ENCODE measurements around the gene HYAL4.
"Not testable (repeated sequence)": the region's sequence is repeated elsewhere in the genome, so short reads cannot be mapped to it uniquely, and the experiment has no call there.

The HYAL4 gene, protein sequence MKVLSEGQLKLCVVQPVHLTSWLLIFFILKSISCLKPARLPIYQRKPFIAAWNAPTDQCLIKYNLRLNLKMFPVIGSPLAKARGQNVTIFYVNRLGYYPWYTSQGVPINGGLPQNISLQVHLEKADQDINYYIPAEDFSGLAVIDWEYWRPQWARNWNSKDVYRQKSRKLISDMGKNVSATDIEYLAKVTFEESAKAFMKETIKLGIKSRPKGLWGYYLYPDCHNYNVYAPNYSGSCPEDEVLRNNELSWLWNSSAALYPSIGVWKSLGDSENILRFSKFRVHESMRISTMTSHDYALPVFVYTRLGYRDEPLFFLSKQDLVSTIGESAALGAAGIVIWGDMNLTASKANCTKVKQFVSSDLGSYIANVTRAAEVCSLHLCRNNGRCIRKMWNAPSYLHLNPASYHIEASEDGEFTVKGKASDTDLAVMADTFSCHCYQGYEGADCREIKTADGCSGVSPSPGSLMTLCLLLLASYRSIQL

DNA sequence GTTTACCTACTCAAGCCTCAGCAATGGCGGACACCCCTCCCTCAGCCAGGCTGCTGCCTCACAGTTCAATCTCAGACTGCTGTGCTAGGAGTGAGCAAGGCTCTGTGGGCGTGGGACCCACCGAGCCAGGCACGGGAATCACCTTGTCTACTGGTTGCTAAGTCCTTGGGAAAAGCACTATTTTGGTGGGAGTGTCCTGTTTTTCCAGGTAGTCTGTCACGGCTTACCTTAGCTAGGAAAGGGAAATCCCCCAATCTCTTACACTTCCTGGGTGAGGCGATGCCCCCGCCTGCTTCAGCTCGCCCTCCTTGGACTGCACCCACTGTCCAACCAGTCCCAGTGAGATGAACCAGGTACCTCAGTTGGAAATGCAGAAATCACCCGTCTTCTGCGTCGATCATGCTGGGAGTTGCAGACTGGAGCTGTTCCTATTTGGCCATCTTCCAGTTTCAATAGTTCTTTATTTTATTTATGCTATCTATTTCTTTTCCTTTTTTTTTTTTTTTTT, at the start of gene HYAL4:
Gene HYAL4 (plus strand): TSS at position 458 of the 508 bp plus-strand sequence. CDS start 23,105 bp downstream, outside the sequence.
- in situ Hi-C loops (cut with MboI; ENCODE audit: low sequenced_read_pairs): no loop called here

DNA sequence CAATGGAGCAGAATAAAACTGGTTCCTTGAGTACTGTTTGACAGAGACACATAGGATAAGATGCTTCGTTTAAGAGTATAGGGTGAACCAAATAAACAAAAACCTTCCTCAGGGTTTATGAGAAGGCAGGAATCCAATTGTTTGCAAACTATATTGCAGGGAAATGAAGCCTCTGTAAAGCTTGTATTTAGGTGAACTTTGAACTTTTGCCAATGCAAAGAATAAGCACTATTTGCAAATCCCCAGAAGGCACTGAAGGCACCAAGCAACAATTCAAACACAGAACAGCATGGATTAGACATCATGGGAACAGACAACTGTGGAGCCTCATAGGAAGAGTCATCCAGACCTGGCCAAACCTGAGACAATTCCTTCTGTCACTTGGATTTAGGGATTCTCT, 49.1 kb upstream of the HYAL4 start:
- in situ Hi-C loops (cut with MboI; ENCODE audit: low sequenced_read_pairs): no loop called here

DNA sequence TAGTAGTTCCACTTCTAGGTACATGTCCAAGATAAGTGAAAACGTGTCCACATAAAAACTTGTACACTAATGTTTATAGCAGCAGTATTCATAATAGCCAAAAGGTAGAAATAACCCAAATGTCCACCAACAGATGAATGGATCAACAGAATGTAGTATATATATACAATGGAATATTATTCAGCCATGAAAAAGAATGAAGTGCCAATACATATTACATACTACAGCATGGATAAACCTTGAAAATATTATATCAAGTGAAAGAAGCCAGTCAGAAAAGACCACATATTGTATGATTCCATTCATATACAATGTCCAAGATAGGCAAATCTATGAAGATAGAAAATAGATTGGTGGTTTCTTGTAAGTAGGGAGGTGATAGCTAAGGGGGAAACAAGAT, 48.4 kb upstream of the HYAL4 start:
- in situ Hi-C loops (cut with MboI; ENCODE audit: low sequenced_read_pairs): no loop called here

DNA sequence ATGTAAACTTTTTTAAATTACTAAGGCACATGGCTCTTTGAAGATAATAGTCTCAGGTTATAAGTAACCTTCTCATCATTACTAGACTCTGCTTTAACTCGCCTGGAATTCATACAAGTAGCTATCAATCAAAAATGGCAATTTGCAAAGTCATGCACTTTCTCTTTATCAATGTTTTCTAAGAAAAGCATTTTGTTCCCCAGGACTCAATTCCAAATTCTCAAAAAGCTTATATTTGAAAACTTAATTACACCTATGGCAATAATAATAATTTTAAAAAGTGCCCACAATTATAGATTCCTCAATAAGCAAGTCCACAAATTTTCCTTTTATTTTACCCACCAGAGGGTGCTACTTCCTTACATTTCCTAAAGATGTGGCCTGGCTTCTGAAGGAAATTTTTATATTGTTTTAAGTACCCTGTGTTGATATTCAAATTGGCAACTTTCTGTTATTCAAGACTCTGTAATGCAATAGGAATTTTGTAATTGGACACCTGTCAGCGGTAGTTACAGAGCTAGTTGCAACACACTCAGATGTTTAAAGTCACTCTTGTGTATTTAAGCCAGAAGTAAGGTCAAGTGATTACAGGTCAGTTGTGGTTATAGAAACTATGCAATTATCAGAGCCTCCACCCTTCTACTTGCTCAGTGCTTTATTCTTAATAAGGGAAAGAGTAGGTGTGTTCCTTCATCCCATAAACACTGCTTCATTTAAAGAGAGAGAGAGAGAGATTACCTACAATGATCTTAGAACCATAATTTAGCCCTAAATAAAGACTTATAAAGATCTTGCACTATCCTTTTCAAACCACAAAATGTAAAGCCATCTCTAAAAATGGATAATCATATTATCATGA, 47.1 kb upstream of the HYAL4 start:
- in situ Hi-C loops (cut with MboI; ENCODE audit: low sequenced_read_pairs): no loop called here

DNA sequence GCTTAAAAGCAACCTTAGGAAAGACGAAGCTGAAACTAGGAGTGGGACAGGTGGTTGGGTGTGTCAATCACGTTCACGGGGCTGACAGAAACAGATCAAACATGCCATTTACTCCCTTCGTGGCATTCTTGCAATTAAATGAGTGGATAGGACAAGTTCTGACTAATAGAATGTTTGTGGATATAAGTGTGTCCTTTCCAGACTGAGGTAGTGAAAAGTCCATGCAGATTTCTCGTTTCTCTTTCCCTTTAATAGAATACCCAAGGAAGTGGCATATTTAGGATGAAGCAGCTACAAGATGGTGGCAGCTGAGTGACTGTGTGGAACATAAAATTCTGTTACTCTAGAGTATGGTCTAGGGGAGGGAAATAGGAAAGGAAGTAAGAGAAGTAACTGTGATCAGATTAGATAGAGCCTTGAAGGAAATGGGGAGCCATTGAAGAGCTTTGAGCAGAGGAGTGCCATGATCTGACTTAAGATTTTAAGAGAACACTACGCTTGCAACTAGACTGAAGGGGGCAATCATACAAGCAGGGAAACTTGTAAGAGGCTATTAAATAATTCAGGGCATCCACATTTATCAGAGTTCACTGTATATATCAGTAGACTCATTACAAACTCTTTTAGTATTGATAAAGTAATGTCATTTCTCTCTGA, 46.3 kb upstream of the HYAL4 start:
- in situ Hi-C loops (cut with MboI; ENCODE audit: low sequenced_read_pairs): no loop called here

DNA sequence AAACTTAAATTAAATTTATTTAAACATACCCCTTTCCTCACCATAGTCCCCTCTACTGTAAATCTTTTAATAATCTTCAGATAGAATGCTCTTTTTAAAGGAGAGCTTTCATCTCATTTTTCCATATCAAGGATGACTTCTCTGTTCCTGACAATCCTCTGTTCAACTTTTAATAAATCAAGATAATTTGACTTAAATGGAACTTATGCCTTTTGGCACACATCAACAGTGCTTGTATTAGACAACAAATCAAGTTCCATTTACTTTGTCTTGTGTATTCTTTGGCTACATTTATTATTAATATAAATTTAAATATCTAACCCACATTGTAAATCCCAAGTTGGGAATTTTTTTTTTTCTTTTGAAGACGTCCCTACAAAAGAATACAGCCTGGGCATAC, 42.7 kb upstream of the HYAL4 start:
- in situ Hi-C loops (cut with MboI; ENCODE audit: low sequenced_read_pairs): no loop called here

DNA sequence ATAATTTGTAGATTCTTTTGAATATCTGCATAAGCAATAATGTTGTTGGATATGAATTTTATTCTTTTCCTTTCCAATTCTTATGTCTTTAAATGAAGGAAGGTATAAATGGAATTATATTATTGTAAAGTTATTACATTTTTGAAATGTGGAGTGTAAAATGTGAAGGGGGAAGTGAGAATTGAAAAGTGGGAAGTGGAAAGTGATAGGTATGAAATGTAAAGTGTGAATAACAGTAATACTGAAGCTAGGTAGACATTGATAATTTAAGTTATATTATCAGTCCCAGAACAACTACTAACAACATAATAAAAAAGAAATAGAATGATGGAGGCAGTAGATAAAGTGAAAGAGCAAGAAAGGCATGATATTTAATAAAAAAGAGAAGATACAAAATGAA, 39.7 kb upstream of the HYAL4 start:
- in situ Hi-C loops (cut with MboI; ENCODE audit: low sequenced_read_pairs): no loop called here

DNA sequence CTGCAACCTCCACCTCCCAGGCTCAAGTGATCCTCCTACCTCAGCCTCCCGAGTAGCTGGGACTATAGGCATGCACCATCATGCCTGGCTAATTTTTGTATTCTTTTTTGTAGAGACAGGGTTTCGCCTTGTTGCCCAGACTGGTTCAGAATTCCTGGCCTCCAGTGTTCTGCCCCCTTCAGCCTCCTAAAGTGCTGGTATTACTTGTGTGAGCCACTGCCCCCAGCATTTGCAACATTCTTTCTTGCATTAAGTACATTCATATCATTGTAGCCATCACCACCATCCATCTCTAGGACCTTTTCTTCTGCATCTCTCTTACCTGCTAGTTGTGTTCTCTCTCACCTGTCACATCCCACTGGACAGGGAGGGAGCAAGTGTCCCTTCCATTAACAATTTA, 35.5 kb upstream of the HYAL4 start:
- in situ Hi-C loops (cut with MboI; ENCODE audit: low sequenced_read_pairs): no loop called here

DNA sequence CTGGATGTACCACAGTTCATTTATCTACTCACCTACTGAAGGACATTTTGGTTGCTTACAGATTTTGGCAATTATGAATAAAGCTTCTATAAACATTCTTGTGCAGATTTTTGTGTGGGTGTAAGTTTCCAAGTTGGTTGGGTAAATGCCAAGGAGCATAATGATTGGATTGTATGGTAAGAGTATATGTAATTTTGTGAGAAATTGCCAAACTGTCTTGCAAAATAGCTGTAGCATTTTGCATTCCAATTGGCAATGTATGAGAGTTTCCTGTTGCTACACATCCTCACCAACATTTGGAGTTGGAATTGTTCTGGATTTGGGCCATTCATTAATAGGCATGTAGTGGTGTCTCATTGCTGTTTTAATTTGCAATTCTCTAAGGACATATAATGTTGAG, 33.9 kb upstream of the HYAL4 start:
- in situ Hi-C loops (cut with MboI; ENCODE audit: low sequenced_read_pairs): no loop called here

DNA sequence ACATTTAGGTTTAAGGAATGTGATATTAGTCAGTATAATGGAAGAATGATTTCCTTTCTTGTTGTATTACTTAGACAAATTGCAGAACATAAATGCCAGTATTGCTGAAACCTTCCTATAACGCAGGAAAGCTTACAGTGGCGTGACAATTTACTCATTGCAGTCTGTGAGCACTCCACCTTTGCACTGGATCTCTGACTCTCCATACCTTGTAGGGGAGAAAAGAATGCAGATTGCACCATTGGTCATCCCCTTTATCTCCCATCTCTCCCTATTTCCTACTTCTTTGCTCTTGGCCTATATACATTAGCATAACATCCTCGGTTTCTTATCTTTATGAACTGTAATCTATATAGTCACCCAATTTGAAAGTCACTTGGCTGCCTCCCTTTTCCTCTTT, 28.1 kb upstream of the HYAL4 start:
- in situ Hi-C loops (cut with MboI; ENCODE audit: low sequenced_read_pairs): no loop called here

DNA sequence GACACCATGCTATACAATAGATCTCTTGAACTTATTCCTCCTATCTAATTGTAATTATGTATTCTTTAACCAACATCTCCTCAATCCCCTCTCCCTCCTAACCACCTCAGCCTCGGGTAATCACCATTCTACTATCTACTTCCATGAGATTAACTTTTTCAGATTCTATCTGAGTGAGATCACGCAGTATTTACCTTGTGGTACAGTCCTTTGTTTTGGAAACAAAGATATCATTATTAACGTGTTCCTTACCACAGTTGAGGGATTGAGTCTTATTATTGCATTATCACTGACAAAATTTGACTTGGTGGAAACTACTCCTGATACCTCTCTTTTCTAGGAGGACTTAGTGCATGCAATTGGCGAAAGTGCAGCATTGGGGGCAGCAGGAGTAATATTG, 26.0 kb upstream of the HYAL4 start:
- in situ Hi-C loops (cut with MboI; ENCODE audit: low sequenced_read_pairs): no loop called here

DNA sequence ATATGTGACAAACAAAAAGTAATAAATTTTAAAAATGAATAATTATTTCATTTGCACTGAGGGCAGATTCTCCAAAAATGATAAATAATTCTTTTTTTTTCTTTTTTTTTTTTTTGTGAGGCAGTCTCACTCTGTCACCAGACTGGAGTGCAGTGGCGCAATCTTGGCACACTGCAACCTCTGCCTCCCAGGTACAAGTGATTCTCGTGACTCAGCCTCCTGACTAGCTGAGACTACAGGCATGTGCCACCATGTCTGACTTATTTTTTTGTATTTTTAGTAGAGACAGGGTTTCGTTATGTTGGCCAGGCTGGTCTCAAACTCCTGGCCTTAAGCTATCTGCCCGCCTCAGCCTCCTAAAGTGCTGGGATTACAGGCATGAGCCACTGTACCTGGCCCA, 25.2 kb upstream of the HYAL4 start:
- in situ Hi-C loops (cut with MboI; ENCODE audit: low sequenced_read_pairs): not testable (repeated sequence)

DNA sequence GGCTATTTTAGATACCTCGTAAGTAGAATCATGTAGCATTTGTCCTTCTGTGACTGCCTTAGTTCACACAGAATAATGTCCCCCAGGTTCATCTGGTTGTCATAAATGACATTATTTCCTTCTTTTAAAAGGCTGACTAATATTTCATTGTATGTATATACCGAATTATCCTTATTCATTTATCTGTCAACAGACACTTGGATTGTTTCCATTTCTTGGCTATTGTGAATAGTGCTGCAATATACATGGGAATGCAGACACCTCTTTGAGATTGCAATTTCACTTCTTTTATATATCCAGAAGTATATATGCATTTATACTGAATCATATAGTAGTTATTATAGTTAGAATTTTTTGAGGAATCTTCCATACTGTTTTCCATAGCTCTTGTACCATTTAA, 24.1 kb upstream of the HYAL4 start:
- in situ Hi-C loops (cut with MboI; ENCODE audit: low sequenced_read_pairs): no loop called here

DNA sequence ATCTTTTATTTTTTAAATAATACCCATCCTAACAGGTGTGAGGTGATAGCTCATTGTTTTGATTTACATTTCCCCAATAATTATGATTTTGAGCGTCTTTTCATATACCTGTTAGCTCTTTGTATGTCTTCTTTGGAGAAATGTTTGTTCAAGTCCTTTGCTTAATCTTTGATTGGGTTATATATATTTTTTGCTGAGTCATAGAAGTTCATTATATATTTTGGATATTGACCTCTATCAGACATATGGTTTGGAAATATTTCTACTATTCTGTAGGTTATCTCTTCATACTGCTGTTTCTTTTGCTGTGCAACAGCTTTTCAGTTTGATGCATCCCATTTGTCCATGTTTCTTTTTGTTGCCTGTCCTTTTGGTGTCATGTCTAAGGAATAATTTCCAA, 23.6 kb upstream of the HYAL4 start:
- in situ Hi-C loops (cut with MboI; ENCODE audit: low sequenced_read_pairs): no loop called here

DNA sequence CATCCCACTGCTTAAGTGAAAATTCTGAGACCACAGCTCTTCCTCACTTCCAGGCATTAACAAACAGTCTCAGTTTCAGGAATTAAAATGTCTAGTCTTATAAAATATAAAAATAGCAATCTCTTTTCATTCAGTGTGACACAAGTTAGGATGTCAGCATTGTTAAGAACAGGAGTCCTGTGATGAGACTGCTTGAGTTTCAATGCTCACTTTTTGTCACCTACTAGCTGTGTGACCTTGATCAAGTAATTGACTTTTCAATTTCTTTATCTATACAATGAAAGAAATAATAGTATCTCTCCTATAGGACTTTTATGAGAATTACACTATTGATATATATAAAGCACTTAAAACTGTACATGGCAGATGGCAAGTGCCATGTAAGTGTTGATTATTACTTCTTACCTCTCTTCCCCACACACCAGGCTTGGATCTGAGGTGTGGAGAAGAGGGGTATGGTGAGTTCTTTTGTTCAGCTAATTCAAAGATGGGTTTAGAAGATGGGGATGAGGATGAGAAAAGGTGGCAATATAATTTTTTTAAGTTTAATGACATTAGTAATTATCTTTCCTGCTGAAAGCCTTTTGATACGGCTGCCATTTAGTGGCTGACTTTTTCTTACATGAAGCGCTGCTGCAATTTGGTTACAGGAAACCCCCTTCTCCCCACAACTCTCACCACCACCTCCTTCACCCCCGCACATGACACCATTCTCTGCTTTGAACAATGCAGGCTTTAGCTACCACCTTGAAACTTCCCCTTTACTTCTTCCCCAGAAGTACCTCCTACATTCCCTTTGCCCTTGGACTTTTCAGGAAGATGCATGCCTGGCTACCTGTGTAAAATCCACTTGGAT, 20.8 kb upstream of the HYAL4 start:
- in situ Hi-C loops (cut with MboI; ENCODE audit: low sequenced_read_pairs): no loop called here

DNA sequence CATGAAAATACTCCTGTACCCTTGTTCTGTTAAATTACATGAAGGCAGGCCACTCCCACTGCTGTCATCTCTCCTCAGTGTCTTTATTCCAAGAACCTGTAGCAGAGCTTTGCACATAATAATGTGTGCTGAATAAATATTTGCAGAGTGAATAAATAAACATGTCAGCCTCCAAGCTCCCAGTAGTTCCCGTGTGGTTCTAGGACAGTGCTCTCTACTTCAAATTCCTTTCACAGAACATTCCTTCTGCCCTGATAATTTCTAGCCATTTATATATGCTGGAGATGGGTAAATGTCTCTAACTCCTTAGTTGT, 20.3 kb upstream of the HYAL4 start:
- in situ Hi-C loops (cut with MboI; ENCODE audit: low sequenced_read_pairs): no loop called here

DNA sequence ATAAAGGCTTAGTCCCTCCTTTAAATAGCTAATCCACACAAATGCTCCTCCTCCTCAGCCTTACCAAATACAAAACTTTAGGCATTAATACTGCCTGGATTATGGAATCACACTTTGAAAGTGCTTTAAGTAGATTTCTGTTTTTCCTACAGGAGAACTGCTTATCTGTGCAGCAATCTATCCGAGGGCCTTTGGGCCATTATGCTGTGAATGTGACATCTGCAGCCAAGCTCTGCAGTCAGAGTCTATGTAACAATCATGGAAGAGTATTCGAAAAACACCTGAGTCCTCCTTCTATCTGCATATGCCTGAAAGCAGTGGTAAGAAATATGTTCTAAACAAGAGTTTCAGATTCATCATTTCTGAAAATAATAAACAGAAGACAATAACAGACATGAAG, 16.2 kb upstream of the HYAL4 start:
- in situ Hi-C loops (cut with MboI; ENCODE audit: low sequenced_read_pairs): no loop called here

DNA sequence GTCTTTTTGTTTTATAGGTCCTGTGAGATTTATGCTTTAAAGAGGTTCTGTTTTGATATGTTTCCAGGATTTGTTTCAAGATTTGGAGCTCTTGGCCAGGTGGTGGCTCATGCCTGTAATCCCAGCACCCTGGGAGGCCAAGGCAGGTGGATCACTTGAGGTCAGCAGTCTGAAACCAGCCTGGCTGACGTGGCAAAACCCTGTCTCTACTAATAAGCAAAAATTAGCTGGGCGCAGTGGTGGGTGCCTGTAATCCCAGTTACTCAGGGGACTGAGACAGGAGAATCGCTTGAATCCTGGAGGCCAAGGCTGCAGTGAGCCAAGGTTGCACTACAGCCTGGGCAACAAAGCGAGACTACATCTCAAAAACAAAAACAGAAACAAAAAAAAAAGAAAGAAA, 8.3 kb upstream of the HYAL4 start:
- in situ Hi-C loops (cut with MboI; ENCODE audit: low sequenced_read_pairs): no loop called here

DNA sequence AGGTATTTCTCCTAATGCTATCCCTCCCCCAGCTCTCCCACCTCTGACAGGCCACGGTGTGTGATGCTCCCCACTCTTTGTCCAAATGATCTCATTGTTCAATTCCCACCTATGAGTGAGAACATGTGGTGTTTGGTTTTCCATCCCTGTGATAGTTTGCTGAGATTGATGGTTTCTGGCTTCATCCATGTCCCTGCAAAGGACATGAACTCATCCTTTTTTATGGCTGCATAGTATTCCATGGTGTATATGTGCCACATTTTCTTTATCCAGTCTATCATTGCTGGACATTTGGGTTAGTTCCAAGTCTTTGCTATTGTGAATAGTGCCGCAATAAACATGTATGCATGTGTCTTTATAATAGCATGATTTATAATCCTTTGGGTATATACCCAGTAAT, 5.9 kb upstream of the HYAL4 start:
- in situ Hi-C loops (cut with MboI; ENCODE audit: low sequenced_read_pairs): not testable (repeated sequence)

DNA sequence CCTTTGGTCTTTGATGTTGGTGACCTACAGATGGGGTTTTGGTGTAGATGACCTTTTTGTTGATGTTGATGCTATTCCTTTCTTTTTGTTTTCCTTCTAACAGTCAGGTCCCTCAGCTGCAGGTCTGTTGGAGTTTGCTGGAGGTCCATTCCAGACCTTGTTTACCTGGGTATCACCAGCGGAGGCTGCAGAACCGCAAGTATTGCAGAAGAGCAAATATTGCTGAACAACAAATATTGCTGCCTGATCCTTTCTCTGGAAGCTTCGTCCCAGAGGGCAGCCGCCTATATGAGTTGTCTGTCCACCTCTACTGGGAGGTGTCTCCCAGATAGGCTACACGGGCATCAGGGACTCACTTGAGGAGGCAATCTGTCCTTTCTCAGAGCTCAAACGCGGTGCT, 827 bp upstream of the HYAL4 start:
- in situ Hi-C loops (cut with MboI; ENCODE audit: low sequenced_read_pairs): not testable (repeated sequence)

DNA sequence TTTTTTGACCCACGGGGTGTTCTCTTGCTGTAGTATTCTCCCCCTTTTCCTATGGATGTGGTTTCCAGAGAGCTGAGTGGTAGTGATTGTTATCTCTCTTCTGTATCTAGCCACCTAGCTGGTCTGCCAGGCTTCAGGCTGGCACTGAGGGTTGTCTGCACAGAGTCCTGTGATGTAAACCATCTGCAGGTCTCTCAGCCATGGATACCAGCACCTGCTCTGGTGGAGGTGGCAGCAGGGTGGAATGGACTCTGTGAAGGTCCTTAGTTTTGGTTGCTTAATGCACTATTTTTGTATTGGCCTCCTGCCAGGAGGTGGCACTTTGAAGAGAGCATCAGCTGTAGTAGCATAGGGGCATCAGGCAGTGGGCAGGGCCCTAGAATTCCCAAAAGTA, 851 bp downstream of the HYAL4 start:
- in situ Hi-C loops (cut with MboI; ENCODE audit: low sequenced_read_pairs): no loop called here
